GM19372 (cell line): ENCODE results near the gene HNRNPLL.
"Not testable (repeated sequence)": the region's sequence is repeated elsewhere in the genome, so short reads cannot be mapped to it uniquely, and the experiment has no call there.

Source experiments
- ATAC-seq: cut with Tn5 transposase; IDR thresholded peaks from one replicate; pipeline ENCODE4 v1.9.1; 2021; ENCODE audit warnings: mild to moderate bottlenecking, low read depth, moderate library complexity; ENCODE audit not compliant: unreplicated experiment

Gene HNRNPLL

GRCh38 chr2:38557217-38557616, 45.5 kb downstream of the HNRNPLL start:
- no peak for ATAC-seq

- no peak for ATAC-seq
These were observed 46.5 kb downstream of the HNRNPLL start for GRCh38 chr2:38556006-38556801.

GRCh38 chr2:38554973-38555595, 47.6 kb downstream of the HNRNPLL start:
- no peak for ATAC-seq

GRCh38 chr2:38553554-38553953, 49.2 kb downstream of the HNRNPLL start:
- ATAC-seq: no peak

- no peak for ATAC-seq
These were observed 50.5 kb downstream of the HNRNPLL start for GRCh38 chr2:38552259-38552658.

- ATAC-seq: no peak
These were observed 51.0 kb downstream of the HNRNPLL start for GRCh38 chr2:38551746-38552145.

- no peak for ATAC-seq
These were observed 51.6 kb downstream of the HNRNPLL start for GRCh38 chr2:38551171-38551570.

- no peak for ATAC-seq
These were observed 52.9 kb downstream of the HNRNPLL start for GRCh38 chr2:38549851-38550250.

GRCh38 chr2:38549071-38549704, 53.5 kb downstream of the HNRNPLL start:
- no peak for ATAC-seq

- no peak for ATAC-seq
These were observed 54.9 kb downstream of the HNRNPLL start for GRCh38 chr2:38547791-38548190.

GRCh38 chr2:38546585-38546984, 56.1 kb downstream of the HNRNPLL start:
- ATAC-seq: no peak

- ATAC-seq: no peak
These were observed 56.7 kb downstream of the HNRNPLL start for GRCh38 chr2:38546064-38546463.

GRCh38 chr2:38542248-38542631, 60.5 kb downstream of the HNRNPLL start:
- ATAC-seq: not testable (repeated sequence)

GRCh38 chr2:38540580-38541286, 62.0 kb downstream of the HNRNPLL start:
- ATAC-seq: no peak

GRCh38 chr2:38539086-38539485, 63.6 kb downstream of the HNRNPLL start:
- ATAC-seq: no peak

GRCh38 chr2:38537937-38538525, 64.7 kb downstream of the HNRNPLL start:
- no peak for ATAC-seq

GRCh38 chr2:38537296-38537695, 65.4 kb downstream of the HNRNPLL start:
- not testable (repeated sequence) for ATAC-seq

- ATAC-seq: peak; percentile 66
These were observed 66.8 kb downstream of the HNRNPLL start for GRCh38 chr2:38535744-38536506.

- no peak for ATAC-seq
These were observed 67.4 kb downstream of the HNRNPLL start for GRCh38 chr2:38535404-38535743.
